Neural cell (in vitro differentiated cells): Measurements from ENCODE around the gene TMEM168. TPM values are rescaled to one million over a fixed set of nuclear protein-coding genes. Genes with fewer than 3 reads are reported as not detected.

Experiments
- H2AFZ ChIP-seq: fragments of 200-600, 300-800 bp; sonication (generic), shearing (Covaris generic); 2 replicates; pipeline ENCODE4 v1.6.0; 2014; ENCODE audit warnings: low read depth, mild to moderate bottlenecking, antibody characterized with exemption, low read length, moderate library complexity
- H3F3A ChIP-seq: fragments of 200-600 bp; shearing (Covaris generic); 2 replicates; pipeline ENCODE4 v1.6.1; 2016; ENCODE audit warnings: mild to moderate bottlenecking, moderate library complexity, mixed read lengths, antibody characterized with exemption, low read length; ENCODE audit not compliant: insufficient read depth, poor library complexity, severe bottlenecking
- H3K27ac ChIP-seq: fragments of 200-600, 300-800 bp; sonication (generic), shearing (Covaris generic); 2 replicates; pipeline ENCODE4 v1.5.1; 2014; ENCODE audit warnings: mild to moderate bottlenecking, low read length, moderate library complexity
- H3K27me3 ChIP-seq: fragments of 300-800, 200-600 bp; sonication (generic), shearing (Covaris generic); 2 replicates; pipeline ENCODE4 v1.6.0; 2014; ENCODE audit warnings: mild to moderate bottlenecking, low read depth, low read length, moderate library complexity; ENCODE audit not compliant: insufficient read depth
- H3K36me3 ChIP-seq: fragments of 300-800, 200-600 bp; sonication (generic), shearing (Covaris generic); 2 replicates; pipeline ENCODE4 v1.5.1; 2014; ENCODE audit warnings: mild to moderate bottlenecking, antibody characterized with exemption, low read length, moderate library complexity; ENCODE audit not compliant: insufficient read depth
- H3K4me2 ChIP-seq: fragments of 300-800, 200-600 bp; sonication (generic), shearing (Covaris generic); 2 replicates; pipeline ENCODE4 v1.6.0; 2014; ENCODE audit warnings: mild to moderate bottlenecking, low read length
- H3K4me3 ChIP-seq: fragments of 300-800, 200-600 bp; sonication (generic), shearing (Covaris generic); 2 replicates; pipeline ENCODE4 v1.5.1; 2014; ENCODE audit warnings: mild to moderate bottlenecking, low read length, moderate library complexity
- H3K79me2 ChIP-seq: fragments of 200-600 bp; shearing (Covaris generic); replicated peaks from 2 replicates; pipeline ENCODE4 v1.6.0; 2014; ENCODE audit warnings: mild to moderate bottlenecking, low read length, moderate library complexity; ENCODE audit not compliant: insufficient read depth
- H3K9ac ChIP-seq: fragments of 300-800, 200-600 bp; sonication (generic), shearing (Covaris generic); 2 replicates; pipeline ENCODE4 v1.6.1; 2016; ENCODE audit warnings: mild to moderate bottlenecking, low read length, mixed read lengths
- H3K9me2 ChIP-seq: fragments of 200-600 bp; shearing (Covaris generic); 2 replicates; pipeline ENCODE4 v1.6.1; 2016; ENCODE audit warnings: mild to moderate bottlenecking, low read length, mixed read lengths; ENCODE audit not compliant: insufficient read depth
- H3K9me3 ChIP-seq: fragments of 200-600, 300-800 bp; sonication (generic), shearing (Covaris generic); 2 replicates; pipeline ENCODE4 v1.6.1; 2016; ENCODE audit warnings: mild to moderate bottlenecking, mixed run types, low read length, moderate library complexity, mixed read lengths
- H4K20me1 ChIP-seq: fragments of 200-600 bp; shearing (Covaris generic); 2 replicates; pipeline ENCODE4 v1.6.1; 2016; ENCODE audit warnings: mild to moderate bottlenecking, mixed run types; ENCODE audit not compliant: insufficient read depth
- EP300 ChIP-seq: fragments of 450-650 bp; conservative IDR thresholded peaks from 2 replicates; pipeline ENCODE4 v1.6.1; 2014; ENCODE audit warnings: antibody characterized with exemption, mild to moderate bottlenecking, moderate library complexity; ENCODE audit not compliant: poor library complexity, severe bottlenecking
- EZH2 ChIP-seq: fragments of 200-600, 300-800 bp; shearing (Covaris generic), sonication (generic); IDR thresholded peaks from 2 replicates; pipeline ENCODE4 v1.6.1; 2014; ENCODE audit warnings: antibody characterized with exemption, low read length, borderline replicate concordance, mild to moderate bottlenecking; ENCODE audit not compliant: insufficient read depth, poor library complexity, severe bottlenecking
- MXI1 ChIP-seq: fragments of 450-650 bp; conservative IDR thresholded peaks from 2 replicates; pipeline ENCODE4 v1.6.1; 2014; ENCODE audit warnings: antibody characterized with exemption, mild to moderate bottlenecking; ENCODE audit not compliant: poor library complexity, severe bottlenecking
- POLR2AphosphoS5 ChIP-seq: IDR thresholded peaks from 2 replicates; pipeline ENCODE4 v1.6.1; 2012
- RAD21 ChIP-seq: fragments of 450-650 bp; conservative IDR thresholded peaks from 2 replicates; pipeline ENCODE4 v1.6.1; 2014; ENCODE audit warnings: antibody characterized with exemption, mild to moderate bottlenecking, moderate library complexity
- SMC3 ChIP-seq: fragments of 450-650 bp; conservative IDR thresholded peaks from 2 replicates; pipeline ENCODE4 v1.6.1; 2014; ENCODE audit warnings: antibody characterized with exemption, mild to moderate bottlenecking, moderate library complexity; ENCODE audit not compliant: poor library complexity
- TAF1 ChIP-seq: IDR thresholded peaks from 2 replicates; pipeline ENCODE4 v1.6.1; 2012; ENCODE audit warnings: low read depth
- polyA plus RNA-seq: library from polyadenylated mRNA; depleted of rRNA; stranded (reverse); fragments of >200 nt; gene quantifications from 2 replicates; pipeline ENCODE4 v1.2.3, GENCODE V29; 2014
- TF ChIP-seq, protein P1 (sequence below): fragments of 450-650 bp; IDR thresholded peaks from 2 replicates; pipeline ENCODE4 v1.5.1; 2014; ENCODE audit warnings: antibody characterized with exemption, mild to moderate bottlenecking, moderate library complexity; ENCODE audit not compliant: poor library complexity, severe bottlenecking
- TF ChIP-seq, protein P2 (sequence below): IDR thresholded peaks from 2 replicates; pipeline ENCODE4 v1.6.1; 2012; ENCODE audit warnings: borderline replicate concordance

TMEM168 gene
- polyA plus RNA-seq, 1 donor from 2014 or later = 21.9 TPM

DNA sequence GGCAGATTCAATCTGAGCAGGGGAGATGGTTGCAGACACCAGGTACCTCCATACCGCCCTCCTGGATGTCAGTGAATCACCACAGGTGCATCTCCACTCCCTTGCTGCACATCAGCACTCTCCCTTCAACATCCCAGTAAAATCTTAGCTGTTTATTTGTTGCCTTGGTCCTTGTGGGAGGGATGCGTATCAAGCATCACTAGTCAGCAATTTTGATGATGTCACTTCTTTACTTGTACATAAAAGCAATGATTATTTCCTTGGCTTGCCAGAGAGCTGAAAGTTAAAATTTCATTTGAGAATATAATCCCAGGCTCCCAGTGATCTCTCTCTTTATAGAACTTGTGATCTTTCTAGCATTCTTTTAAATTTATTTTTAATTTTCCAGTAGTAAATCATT lies 49.5 kb downstream of the TMEM168 start:
- H3K9me2 ChIP-seq = no peaks in the 10 kb centered on the region
- H3F3A ChIP-seq = no peaks in the 10 kb centered on the region
- no peak for TF ChIP-seq MXI1
- TF ChIP-seq POLR2AphosphoS5 = no peak
- TF ChIP-seq, protein P1, sequence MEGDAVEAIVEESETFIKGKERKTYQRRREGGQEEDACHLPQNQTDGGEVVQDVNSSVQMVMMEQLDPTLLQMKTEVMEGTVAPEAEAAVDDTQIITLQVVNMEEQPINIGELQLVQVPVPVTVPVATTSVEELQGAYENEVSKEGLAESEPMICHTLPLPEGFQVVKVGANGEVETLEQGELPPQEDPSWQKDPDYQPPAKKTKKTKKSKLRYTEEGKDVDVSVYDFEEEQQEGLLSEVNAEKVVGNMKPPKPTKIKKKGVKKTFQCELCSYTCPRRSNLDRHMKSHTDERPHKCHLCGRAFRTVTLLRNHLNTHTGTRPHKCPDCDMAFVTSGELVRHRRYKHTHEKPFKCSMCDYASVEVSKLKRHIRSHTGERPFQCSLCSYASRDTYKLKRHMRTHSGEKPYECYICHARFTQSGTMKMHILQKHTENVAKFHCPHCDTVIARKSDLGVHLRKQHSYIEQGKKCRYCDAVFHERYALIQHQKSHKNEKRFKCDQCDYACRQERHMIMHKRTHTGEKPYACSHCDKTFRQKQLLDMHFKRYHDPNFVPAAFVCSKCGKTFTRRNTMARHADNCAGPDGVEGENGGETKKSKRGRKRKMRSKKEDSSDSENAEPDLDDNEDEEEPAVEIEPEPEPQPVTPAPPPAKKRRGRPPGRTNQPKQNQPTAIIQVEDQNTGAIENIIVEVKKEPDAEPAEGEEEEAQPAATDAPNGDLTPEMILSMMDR = no peak
- no peak for TF ChIP-seq EP300
- TF ChIP-seq TAF1 = no peak
- TF ChIP-seq, protein P2, sequence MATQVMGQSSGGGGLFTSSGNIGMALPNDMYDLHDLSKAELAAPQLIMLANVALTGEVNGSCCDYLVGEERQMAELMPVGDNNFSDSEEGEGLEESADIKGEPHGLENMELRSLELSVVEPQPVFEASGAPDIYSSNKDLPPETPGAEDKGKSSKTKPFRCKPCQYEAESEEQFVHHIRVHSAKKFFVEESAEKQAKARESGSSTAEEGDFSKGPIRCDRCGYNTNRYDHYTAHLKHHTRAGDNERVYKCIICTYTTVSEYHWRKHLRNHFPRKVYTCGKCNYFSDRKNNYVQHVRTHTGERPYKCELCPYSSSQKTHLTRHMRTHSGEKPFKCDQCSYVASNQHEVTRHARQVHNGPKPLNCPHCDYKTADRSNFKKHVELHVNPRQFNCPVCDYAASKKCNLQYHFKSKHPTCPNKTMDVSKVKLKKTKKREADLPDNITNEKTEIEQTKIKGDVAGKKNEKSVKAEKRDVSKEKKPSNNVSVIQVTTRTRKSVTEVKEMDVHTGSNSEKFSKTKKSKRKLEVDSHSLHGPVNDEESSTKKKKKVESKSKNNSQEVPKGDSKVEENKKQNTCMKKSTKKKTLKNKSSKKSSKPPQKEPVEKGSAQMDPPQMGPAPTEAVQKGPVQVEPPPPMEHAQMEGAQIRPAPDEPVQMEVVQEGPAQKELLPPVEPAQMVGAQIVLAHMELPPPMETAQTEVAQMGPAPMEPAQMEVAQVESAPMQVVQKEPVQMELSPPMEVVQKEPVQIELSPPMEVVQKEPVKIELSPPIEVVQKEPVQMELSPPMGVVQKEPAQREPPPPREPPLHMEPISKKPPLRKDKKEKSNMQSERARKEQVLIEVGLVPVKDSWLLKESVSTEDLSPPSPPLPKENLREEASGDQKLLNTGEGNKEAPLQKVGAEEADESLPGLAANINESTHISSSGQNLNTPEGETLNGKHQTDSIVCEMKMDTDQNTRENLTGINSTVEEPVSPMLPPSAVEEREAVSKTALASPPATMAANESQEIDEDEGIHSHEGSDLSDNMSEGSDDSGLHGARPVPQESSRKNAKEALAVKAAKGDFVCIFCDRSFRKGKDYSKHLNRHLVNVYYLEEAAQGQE = no peak
- no peak for TF ChIP-seq SMC3
- no peak for TF ChIP-seq RAD21
- no peak for TF ChIP-seq EZH2
- no peaks in the 10 kb centered on the region for H3K27me3 ChIP-seq
- no peak overlapping the region for H3K4me2 ChIP-seq
- no peak overlapping the region for H3K27ac ChIP-seq
- no peak overlapping the region for H3K4me3 ChIP-seq
- no peak overlapping the region for H2AFZ ChIP-seq
- H3K9me3 ChIP-seq = no peaks in the 10 kb centered on the region
- H3K36me3 ChIP-seq = no peaks in the 10 kb centered on the region
- no peak overlapping the region for H3K9ac ChIP-seq
- H3K79me2 ChIP-seq = no peaks in the 10 kb centered on the region
- no peaks in the 10 kb centered on the region for H4K20me1 ChIP-seq

DNA sequence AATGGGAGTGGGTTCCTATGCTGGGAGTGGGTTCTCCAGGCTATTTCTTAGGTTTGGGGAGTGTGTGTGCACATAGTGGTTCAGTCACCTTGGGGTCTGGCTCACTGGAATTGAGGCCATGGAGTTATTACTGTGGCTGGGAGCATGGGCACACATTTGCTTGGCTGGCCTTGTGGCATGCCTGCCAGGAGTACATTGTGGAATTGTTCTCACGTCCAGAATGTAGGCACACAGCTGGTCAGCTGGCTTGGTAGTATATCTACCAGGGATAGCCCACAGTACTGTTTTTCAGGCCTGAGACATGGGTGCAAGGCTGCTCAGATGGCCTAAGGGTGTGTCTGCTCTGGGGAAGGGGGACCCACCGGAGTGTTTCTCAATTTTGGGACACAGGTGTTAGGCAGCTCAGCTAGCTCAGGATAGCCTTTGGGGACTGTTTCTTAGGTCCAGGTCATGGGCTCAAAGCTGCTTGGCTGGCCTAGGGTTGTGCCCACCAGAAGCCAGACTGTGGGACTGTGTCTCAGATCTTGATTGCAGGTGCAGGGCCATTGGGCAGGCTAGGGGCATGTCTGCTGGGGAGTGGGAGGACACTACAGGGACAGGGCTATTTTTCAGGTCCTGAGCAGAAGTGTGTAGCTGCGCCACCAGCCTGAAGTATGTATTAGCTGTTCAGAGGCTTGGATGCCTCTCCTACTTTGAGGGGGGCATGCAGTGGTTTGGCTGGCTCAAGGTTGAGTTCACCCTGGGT lies 50.6 kb downstream of the TMEM168 start:
- TF ChIP-seq SMC3 (no peak), MXI1 (no peak), EP300 (no peak)
- H4K20me1 ChIP-seq = no peaks in the 10 kb centered on the region
- no peak overlapping the region for H3K4me2 ChIP-seq

More for the DNA sequence above, 50.6 kb downstream of the TMEM168 start:
- no peaks in the 10 kb centered on the region for H3K27me3 ChIP-seq
- no peaks in the 10 kb centered on the region for H3K36me3 ChIP-seq
- no peaks in the 10 kb centered on the region for H3K9me3 ChIP-seq
- no peak overlapping the region for H3K9ac ChIP-seq
- no peaks in the 10 kb centered on the region for H3F3A ChIP-seq
- H3K79me2 ChIP-seq = no peaks in the 10 kb centered on the region
- no peak overlapping the region for H3K27ac ChIP-seq
- no peak overlapping the region for H2AFZ ChIP-seq
- H3K9me2 ChIP-seq = no peaks in the 10 kb centered on the region
- no peak overlapping the region for H3K4me3 ChIP-seq
